GM19324 (cell line): ENCODE measurements around the gene ZNF740.
"Not testable (repeated sequence)": the region's sequence is repeated elsewhere in the genome, so short reads cannot be mapped to it uniquely, and the experiment has no call there.

Experiments used
- ATAC-seq: cut with Tn5 transposase; IDR thresholded peaks from one replicate; pipeline ENCODE4 v1.9.1; 2021; ENCODE audit warnings: mild to moderate bottlenecking, moderate library complexity; ENCODE audit not compliant: unreplicated experiment, low FRiP score

ZNF740 gene, protein sequence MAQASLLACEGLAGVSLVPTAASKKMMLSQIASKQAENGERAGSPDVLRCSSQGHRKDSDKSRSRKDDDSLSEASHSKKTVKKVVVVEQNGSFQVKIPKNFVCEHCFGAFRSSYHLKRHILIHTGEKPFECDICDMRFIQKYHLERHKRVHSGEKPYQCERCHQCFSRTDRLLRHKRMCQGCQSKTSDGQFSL

DNA sequence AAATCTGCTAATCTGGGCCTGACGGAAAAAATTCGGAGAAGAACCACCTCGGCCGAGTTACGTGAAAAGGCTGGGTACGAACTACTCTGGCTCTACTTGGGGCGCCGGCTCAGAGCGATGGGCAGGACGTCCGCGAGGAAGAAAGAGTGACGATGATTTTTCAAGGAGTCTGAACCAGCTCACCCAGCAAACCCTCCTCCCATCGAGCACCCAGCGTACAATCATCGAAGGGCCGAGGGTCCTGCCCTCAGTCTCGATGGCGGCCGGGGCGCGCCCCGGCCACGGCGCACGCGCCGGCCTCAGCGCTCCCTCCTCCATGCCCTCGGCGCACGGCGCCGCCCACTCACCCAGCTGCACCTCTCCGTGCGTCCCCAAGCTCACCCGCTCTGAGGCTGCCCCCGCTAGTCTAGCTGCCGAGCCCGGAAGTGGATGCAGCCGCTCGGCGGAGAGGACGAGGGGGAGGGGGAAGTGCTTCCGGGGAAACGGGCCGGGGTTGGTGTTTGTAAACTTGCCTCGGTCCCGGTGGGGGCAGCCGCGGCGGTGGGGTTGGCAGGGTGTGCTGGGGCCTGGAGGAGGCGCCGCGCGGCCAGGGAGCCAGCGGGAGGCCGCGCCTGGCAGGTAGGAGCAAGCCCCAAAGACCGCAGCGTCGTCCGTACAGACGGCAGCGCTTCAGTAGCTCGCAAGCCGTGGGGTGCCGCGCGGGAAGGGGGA, at the start of gene ZNF740, which contains the start of gene CSAD:
TSS of gene ZNF740 (plus strand) at position 503 of the 711 bp plus-strand sequence. CDS start 1,262 bp downstream, outside the sequence.
TSS of gene CSAD (minus strand) at position 706 of the 711 bp plus-strand sequence. CDS start 7,455 bp downstream, outside the sequence.
- peak; percentile 98 for ATAC-seq

DNA sequence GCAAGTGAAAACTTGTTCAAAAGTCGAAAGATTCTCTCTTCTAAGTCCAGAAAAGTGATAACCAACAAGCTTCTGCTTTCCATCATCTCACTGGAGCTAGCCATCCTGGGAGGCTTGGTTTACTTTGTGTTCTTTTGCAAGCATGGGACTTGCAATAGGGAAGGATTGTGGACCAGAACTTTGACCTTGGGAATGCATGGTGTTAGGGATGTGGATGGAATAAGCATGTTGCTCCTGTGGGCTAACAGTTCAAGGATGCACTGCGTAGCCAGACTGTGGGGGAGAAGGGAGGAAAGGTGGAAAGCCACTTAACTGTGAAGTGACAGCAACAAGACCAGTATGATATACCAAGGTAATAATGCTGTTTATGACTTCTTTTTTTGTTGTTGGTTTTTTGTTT, 48.7 kb upstream of the ZNF740 start:
- no peak for ATAC-seq

DNA sequence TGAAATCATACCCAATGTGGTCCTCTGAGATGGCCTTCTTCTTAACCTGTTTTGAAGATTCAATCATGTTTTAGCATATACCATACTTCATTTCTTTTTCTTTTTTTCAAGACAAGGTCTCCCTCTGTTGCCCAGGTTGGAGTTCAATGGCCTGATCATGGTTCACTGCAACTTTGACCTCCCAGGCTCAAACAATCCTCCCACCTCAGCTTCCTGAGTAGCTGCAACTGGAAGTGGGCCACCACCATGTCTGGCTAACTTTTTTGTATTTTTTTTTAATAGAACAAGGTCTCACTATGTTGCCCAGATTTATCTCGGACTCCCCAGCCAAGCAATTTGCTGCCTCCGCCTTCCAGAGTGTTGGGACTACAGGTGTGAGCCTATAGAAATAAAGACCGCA, 46.8 kb upstream of the ZNF740 start:
- ATAC-seq: no peak

DNA sequence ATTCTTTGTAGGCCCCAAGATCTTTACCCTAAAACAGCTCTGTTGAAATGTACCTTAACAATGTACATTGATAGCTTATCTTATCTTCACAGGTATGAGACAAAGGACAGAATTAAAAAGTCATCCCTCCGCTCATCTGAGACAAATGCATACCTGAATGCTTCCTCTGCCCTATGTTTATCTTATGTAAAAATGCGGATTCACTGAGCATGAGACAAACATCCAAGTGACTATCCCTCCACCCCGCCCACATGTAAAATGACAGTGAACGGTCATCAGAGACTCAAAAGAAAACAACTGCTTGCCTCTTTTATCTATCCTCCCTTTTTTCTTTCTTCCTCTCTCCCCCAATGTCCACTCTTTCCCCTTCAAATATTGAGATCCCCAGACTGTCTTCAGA, 37.2 kb upstream of the ZNF740 start:
- ATAC-seq: no peak

DNA sequence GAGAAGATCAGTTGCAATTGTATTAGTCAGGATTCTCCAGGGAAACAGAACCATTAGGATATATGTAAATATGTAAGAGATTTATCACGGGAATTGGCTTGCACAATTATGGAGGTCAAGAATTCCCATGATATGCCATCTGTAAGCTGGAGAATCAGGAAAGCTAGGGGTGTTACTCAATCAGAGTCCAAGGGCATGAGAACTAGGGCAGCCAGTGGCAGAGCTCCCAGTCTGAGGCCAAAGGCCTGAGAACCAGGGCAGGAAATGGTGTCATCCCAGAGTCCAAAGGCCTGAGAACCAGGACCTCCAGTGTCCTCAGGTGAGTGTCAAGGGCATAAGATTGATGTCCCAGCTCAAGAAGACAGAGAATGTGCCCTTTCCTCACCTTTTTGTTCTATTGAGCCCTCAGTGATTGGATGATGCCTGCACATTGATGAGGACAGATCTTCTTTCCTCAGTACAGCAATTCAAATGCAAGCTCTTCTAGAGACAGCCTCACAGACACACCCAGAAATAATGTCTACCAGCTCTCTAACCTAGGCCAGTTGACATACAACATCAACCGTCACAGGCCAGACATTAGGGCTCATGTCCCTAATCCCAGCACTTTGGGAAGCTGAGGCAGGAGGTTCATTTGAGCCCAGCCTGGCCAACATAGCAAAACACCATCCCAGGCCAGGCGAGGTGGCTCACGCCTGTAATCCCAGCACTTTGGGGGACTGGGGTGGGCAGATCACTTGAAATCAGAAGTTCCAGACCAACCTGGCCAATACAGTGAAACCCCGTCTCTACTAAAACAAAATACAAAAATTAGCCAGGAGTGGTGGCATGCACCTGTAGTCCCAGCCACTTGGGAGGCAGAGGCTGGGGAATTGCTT, 34.9 kb upstream of the ZNF740 start:
- no peak for ATAC-seq

DNA sequence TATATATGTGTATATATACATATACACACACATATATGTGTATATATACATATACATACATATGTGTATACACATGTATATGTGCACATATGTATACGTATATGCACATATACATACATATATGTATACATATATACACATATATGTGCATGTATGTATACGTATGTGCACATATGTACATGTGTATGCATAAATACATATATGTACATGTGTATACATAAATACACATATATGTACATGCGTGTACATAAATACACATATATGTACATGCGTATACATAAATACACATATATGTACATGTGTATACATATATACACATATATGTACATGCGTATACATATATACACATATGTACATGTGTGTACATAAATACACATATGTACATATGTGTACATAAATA, 33.3 kb upstream of the ZNF740 start:
- ATAC-seq: no peak

DNA sequence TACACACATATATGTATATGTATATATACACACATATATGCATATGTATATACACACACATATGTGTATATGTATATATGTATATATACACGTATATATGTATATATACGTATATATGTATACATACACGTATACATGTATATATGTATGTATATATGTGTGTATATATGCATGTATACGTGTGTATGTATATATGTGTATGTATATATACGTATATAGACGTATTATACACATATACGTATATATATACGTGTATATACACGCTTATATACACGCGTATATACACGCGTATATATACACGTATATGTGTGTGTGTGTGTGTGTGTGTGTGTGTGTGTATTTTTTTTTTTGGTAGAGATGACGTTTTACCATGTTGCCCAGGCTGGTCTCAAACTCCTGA, 32.9 kb upstream of the ZNF740 start:
- ATAC-seq: no peak

DNA sequence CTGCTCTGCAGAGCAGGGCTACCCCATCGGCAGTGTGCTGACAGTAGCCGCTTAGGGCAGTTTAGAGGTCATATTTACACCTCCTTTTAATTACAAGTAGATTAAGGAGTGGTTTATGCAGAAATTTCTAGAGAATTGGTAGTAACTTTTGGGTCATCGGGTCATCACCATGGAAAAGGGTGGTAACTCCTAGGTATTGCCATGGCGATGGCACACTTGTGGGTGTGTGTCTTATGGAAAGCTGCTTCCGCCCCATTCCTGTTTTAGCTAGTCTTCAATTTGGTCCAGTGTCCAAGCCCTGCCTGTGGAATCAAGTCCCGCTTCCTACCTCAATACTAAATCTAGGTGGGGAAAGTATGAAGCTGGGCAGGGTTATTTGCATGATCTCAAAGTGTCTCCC, 29.5 kb upstream of the ZNF740 start:
- ATAC-seq: no peak

DNA sequence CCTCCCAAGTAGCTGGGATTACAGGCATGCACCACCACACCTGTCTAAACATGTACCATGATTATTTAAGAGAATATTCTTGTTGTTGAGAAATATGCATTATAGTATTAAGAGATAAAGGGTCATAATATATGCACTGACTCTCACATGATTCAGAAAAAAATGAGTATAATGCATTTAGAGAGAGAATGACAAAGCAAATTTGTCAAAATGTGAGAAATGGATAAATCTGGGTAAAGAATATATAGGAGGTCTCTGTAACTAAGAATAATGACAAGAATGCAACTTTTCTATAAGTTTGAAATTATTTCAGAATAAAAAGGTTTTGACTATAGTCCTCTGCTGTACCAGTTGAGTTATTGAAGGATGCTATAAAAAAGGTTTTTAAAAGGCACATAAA, 28.1 kb upstream of the ZNF740 start:
- no peak for ATAC-seq

DNA sequence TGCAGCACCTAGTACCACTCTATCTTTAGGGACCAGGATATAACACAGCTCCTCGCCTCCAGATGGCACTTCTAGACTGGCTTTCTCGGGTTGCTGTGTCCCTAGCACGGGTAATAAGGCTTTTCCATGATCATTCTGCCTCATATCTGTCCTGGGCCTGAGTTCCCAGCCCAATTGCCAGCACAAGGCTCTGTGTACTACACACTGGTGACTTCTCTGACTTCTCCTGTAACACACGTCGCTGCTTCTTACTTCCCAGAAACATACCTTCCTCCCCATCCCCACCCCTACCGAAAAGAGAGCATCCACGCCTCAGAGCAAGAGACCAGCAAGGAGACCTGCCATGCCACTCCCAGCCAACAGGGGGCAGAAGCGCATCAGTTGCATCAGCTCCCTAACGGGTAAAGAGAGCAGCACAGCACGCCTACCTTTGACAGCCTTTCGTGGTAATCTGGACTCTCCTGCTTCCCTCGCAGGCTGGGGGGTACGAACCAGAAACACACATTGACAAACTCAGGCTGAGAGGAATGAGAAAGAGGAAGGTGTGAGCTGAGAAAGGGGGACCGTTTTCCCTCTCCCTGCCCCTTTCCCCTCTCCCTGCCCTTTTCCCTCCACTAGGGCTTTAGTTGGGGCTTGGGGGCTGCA, 21.2 kb upstream of the ZNF740 start:
- no peak for ATAC-seq

DNA sequence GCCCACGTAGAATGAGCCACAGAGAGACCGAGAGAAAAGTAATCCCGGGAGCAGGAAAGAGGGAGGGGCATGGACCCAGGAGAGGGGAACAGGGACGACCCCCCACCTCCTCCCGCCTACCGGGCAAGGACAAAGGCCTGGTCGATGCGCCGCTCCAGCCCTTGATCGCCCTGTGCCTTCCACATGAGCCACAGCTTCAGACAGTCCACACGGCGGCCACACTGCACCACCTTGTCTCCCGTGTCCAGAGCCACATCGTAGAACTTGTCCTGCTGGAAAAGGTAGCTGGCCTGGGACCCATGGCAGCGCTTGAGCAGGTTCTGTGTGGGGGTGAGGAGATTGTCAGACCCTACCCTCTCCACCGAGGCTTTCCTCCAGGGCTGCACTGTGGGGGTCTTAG, 20.5 kb upstream of the ZNF740 start:
- no peak for ATAC-seq

DNA sequence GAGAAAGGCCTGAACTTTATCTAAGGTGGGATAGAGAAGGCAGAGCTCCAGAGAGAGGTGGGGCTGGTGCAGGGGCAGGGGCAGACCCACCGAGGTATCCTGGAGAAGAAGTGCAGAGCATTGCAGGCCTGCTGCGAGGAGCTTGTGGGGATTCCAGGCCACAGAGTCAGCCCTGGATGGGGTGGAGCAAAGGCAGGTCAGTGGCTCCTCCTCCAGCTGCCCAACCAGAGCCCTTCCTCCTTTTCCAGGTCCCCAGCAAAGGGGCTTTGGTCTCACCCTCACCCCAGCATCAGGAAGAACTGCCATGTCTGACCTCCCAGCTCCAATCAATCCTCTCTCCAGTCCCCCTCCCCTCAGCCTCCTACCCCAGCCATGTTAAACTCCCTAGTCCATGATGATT, 19.8 kb upstream of the ZNF740 start:
- no peak for ATAC-seq

DNA sequence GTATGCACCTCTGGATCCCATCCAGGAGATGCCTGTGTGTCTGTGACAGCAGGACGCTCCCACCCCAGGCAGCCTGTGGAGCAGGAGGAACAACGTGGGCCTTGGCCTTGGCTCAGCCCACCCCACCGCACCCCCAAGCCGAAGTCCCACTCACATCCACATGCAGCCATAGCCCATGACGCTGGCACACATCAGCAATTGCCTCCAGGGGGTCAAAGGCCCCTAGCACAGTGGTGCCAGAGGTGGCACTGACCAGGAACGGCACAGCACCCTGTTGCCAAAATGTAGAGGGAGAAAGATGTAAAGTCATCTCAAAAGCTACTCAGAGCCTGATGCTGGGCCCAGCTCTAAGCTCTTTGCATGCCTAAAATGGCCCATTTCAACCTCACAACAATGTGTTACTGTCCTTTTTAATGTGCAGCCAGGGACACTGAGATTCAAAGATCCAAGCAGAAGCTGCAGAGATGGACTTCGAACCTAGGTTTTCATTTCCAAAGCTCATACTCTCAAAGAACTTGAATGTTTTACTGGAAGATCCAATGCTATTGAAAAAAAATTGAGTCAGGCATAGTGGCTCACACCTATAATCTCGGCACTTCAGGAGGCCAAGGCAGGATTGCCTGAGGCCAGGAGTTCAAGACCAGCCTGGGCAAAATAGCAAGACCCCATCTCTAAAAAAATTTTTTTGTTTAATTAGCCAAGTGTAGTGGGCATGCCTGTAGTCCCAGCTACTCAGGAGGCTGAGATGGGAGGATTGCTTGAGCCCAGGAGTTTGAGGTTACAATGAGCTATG, 19.2 kb upstream of the ZNF740 start:
- no peak for ATAC-seq

DNA sequence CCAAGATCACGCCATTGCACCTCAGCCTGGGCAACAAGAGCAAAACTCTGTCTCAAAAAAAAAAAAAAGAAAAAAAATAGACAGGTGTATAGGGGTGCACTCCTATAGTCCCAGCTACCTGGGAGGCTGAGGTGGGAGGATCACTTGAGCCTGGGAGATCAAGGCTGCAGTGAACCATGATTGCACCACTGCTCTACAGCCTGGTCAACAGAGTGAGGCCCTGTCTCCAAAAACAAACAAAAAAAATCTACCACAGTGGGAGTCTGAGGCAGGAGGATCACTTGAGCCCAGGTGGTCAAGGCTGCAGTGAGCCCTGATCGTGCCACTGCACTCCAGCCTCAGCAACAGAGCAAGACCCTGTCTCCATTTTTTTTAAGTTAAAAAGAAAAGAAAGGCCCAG, 17.5 kb upstream of the ZNF740 start:
- not testable (repeated sequence) for ATAC-seq

DNA sequence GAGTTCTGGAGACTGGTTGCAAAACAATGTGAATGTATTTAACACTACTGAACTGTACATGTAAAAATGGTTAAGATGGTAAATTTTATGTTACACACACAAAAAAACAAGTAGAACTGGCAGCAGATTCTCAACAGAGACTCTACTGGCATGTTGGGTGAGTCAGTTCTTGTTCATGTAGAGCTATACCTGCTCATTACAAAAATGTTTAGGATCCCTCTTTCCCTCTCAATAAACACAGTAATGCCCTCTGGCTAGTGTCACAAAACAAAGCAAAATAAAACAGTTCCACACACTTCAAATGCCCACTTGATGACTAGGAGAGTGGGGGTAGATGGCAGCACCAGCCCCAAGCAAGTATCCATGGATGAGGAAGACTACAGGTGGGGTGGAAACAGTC, 13.7 kb upstream of the ZNF740 start:
- no peak for ATAC-seq

DNA sequence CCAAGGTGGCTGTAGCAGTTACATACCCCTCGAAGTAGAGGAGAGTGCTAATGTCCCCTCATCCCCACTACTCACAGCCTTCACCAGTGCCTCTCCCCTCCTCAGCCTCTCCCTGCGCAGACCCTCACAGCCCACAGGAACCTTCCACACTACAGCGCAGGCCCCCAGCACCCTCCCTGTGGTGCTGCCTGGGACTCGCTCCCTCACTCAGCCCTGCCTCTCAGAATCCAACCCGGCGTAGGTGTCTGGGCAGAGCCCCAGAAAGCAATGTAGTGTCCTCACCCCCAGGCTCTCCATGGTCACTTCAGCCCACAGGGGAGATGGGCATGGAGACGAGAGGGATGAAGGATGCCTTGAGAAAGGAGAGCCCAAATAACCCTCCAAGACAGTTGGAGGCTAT, 10.9 kb upstream of the ZNF740 start:
- ATAC-seq: no peak

DNA sequence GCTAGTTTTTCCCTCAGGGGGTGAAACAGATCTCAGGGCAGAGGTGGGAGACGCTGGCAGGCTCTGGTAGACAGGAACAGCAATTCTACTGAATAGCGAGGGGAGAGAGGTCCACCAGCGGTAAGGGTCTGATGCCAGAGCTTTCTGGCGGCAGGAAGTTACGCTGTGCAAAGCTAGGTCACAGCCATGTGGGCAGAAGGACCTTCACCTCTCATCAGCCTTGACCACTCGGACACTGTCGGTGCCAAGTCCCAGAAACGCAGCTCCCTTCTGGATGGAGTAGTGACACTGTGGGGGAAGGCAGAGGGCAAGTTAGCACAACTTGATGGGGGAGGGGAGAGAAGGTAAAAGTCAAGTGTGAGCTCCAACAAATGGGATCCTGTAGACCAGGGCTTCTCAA, 10.3 kb upstream of the ZNF740 start:
- no peak for ATAC-seq

DNA sequence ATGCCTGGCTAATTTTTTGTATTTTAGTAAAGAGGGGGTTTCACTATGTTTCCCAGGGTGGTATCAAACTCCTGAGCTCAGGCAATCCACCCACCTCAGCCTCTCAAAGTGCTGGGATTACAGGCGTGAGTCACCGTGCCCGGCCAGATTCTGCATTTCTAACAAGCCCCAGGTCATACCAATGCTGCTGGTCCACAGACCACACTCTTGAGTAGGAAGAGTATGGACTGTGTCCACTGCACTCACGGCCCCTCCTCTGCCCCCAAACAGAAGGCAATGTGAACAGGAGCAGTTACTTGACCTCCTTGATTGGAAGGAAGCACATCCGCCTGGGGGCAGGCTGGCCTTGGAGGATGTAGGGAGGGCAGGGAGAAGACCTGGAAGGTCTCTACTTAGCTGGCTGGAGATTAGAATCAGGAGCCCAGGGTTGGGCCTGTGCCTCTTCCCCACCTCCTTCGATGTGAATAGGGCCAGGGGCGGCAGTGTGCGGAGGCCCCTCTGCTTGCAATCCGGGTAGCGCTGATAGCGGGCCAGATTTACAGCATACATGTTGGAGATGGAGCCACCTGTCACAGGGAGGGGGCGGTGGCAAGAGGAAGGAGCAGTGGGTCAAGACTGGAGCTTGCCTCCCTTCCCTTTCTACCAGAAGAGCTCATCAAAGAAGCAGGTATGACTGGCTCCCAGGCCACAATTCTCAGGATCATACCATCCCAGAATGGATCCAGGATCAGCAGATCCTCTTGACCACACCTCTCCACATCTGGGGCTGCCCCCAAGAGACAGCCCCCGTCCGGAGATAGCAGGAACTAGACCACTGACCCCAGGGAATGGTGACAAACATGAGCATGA, 9.4 kb upstream of the ZNF740 start:
- no peak for ATAC-seq

DNA sequence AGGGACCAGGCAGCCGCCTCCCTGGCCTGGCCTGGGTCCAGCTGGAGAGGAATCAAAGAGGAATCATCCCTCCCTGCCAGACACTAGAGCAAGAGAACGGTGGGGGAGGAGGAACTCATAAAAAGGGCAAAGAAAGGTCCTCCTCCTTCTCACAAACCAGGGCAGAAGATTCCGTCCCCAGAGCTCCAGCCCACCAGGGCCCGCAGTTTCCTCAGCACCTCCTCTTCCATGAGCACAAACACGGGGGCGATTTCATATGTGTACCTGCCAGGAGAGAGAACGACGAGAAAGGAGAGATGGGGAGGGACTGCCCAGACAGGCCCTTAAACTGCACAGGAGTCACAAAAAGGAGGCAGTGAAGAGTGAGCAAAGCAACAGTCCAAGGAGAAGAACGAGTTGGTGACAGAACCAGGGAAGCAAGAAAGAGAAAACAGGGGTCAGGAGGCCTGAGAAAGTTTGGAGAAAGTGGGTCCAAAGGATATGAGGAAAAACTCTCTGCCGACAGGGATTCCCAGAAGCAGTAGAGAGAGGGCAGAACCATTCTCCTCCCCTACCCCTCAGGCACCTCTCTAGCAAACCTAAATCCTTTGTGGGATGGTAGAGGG, 8.7 kb upstream of the ZNF740 start:
- no peak for ATAC-seq
